NCI-H748 (cell line): ENCODE measurements around the gene ARHGAP9.
A peak's percentile ranks its signal among the peaks of the same experiment; 100 is the strongest.
"Not testable (repeated sequence)": the region's sequence is repeated elsewhere in the genome, so short reads cannot be mapped to it uniquely, and the experiment has no call there.

ENCODE experiments used
- DNase-seq: peaks from one replicate; lab custom pipeline; 2025; ENCODE audit not compliant: unreplicated experiment; lab: John Stamatoyannopoulos, UW

Gene ARHGAP9

DNA sequence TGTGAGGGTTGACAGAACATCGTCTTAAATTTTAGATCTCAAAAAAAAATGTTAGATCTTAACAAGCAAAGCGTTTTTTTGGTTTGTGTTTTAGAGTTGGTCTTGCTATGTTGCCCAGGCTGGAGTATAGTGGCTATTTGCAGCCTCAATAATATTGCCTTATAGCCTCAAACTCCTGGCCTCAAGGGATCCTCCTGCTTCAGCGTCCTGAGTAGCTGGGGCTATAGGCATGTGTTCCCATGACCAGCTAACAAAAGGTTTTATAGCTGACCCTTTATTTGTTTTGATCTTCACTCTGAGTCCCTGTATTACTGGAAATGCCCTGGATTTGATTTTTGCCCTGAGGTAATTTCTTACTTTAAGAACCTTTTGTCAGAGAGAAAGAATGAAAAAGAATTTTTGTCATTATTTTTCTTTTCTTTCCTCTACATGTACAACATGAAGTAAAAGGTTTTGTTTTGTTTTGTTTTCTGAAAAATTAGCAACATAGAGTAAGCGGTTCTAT, 39.9 kb downstream of the ARHGAP9 start:
- no peak for DNase-seq

DNA sequence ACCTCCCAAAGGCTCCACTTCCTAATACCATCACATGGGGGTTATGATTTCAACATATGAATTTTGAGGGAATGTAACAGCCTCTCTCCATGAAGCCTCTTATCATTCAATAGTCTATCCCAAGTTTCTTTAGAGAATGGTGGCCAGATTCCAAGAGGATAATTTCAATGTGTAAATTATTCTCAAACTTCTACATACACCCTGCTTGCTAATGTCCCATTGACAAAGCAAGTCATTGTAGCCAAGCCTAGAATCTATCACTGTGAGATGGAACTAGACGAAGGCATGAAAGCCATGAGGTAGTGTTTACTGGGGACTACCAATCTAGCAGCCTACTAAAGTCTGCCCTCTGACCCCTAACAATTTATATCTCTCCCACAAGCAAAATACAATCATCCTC, 41.3 kb downstream of the ARHGAP9 start:
- DNase-seq: no peak

DNA sequence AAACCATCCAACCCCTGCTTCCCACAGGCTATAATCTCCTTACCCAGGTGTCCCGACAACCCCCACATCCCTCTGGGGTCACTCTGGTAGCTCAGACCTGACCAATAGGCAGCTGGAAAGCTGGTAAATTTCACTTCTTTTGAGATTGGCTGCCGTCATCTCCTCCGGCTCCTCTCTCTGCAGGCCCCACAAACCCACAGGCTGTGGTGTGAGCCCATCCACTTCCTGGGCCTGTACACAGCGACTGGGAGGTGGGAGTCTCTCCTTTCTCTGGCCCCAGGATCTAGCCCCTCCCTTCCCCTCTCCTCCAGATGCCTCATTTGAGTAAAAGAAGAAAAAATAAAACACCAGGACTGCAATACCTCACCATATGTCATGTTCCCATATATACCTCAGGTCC, 44.4 kb downstream of the ARHGAP9 start:
- DNase-seq: no peak

DNA sequence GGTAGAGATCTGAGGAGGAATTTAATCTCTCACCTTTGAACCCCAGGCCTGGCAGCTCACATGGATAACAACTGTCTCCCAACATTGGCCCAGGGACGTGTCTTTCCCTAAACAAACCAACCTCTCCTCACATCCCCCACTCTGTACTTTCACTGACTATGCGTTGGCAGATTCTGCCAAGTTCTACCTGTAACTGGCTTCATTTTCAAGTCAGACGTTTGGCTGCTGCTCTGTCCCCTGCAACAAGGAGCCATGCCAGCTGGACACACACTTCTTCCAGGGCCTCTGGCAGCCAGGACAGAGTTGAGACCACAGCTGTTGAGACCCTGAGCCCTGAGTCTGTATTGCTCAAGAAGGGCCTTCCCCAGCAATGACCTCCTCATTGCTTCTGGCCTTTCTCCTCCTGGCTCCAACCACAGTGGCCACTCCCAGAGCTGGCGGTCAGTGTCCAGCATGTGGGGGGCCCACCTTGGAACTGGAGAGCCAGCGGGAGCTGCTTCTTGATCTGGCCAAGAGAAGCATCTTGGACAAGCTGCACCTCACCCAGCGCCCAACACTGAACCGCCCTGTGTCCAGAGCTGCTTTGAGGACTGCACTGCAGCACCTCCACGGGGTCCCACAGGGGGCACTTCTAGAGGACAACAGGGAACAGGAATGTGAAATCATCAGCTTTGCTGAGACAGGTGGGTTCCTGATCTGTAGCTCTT, 45.0 kb downstream of the ARHGAP9 start, which contains the start of gene INHBC:
Gene INHBC (plus strand): TSS at position 268 of the 707 bp plus-strand sequence. CDS start 103 bp downstream, at position 371.
- no peak for DNase-seq

DNA sequence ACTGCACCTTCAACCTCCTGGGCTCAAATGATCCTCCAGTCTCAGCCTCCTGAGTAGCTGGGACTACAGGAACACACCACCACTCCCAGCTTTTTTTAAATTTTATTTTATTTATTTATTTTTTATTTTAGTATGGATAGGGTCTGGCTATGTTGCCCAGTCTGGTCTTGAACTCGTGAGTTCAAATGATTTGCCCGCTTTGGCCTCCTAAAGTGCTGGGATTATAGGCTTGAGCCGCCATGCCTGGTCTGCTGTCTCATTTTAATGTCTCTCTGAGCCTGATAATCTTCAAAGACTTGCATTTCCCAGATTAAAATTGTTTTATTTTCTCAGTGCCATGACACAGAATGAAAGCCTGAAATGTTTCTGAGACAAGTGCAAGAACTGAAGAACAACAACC, 46.3 kb downstream of the ARHGAP9 start:
- no peak for DNase-seq

DNA sequence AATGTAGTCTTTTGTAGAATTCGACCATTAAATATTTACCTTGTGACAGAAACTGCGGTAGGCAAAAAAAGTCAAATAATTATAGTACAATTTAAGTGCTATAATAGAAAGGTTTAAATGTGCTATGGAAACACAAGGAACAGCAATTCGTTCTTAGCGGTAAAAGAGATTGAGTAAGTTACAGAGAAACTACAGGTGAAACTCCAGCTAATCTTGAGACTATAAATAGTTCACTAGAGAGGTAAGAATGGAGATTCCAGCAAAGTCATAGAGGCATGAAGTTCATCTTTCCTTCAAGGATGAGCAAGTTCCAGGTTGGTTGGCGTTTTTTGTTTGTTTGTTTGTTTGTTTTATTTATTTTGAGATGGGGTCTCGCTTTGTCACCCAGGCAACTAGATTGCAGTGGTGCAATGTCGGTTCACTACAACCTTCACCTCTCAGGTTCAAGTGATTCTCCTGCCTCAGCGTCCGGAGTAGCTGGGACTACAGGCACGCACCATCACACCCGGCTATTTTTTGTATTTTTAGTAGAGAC, 47.9 kb downstream of the ARHGAP9 start:
- DNase-seq: no peak

DNA sequence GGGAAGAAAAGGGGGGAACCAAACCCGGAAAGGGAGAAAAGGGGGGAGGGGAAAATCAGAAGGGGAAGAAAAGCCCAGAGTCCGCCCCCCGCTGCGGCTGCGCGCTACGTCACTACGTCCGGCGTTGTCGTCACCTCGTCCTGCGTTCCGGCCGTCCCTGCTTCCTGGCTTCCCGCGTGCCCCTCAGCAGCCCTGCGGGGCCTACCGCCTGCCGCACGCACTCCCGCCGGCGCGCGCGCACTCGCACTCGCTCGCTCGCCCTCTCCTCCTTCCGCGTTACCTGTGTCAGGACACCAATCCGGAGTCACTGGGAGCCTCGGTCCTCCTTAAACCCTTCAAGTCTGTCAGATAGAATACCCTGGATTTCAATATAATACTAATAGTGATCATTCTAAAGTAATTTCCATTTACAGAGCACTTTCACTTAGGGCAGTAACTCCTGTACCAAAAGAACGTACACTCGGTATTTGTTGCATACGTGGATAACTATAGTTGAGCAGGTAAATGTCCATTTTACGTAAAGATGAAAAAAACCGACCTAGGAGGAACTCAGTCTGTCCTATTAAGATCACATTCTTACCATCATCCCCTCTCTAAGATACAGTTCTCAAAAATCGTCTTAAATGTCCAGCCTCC, 48.6 kb downstream of the ARHGAP9 start, which contains the start of gene R3HDM2:
Gene R3HDM2 (minus strand): TSS at position 113 of the 636 bp plus-strand sequence. CDS start 120,615 bp downstream, outside the sequence.
- DNase-seq: peak; percentile 96

DNA sequence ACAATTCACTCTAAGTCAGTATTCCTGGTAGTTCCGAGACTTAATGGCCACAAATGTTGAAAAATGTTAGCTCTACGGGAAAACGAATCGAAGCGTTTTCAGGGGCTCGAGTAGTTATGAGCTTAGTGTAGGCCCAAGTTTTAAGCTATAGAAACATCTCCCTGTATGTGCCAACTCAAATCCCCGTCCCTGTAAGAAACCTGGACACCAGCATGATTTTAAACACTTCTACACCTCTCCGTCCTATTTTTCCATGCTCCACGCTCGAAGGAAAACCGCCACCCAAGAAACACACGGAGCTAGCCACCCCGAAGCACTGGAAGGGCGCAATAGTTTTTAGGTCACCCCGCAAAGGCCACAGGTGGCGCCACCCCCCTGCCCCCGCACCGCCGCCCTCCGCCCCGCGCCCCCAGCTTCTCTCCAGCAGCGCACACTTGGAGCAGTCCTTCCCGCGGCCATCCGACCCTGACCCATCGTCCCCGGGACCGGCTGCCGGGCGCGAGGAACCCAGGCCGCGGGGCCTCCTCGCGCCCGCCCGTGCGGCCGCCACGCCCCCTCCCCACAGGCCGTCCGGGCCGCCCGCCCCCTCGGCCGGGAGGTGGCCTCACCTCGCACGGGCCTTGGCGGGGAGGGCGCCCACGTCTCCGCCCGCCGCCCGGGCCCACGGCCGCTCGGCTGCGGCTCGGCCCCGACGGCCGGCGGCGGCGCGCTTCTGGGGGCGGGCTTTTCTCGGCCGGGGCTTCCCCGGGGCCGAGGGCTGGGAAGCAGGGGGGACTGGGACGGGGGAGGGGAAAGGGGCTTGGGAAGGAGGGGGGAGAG, 49.3 kb downstream of the ARHGAP9 start:
- DNase-seq: peak; percentile 87

DNA sequence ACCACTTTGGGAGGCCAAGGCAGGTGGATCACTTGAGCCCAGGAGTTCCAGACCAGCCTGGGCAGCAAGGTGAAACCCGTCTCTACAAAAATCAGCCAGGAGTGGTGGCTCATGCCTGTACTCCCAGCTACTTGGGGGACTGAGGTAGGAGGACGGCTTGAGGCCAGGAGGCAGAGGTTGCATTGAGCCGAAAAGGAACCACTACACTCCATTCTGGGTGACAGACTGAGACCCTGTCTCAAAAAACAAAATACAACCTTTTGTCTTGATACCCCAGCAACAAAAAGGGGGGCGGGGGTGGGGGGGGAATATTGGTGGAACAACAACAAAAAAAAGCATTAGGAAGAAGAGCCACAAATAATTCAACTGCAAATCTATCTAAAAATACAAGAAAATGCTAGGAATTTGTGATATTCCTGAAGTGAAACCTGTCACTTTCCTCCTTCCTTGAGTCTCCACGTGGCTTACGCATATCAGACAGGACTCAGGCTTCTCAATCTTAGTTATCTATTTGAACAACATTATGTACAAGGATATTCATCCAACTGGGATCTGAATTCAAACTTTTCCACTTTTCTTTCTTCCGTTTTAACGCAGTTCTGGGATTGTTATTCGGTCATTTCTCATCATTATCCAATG, 50.1 kb downstream of the ARHGAP9 start:
- no peak for DNase-seq

DNA sequence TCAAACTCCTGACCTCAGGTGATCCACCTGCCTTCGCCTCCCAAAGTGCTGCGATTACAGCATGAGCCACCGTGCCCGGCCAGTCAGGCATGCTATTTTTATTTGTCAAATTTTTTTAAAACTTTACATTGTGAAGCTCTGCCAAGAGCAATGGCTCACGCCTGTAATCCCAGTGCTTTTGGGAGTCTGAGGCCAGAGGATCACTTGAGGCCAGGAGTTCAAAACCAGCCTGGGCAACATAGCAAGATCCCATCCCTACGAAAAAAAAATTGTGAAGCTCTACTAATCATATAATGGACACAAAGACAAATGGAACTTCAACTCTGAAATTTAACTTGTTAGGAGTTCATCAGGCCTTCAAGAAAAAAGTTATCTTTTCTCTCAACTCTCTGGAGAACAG, 50.7 kb downstream of the ARHGAP9 start:
- no peak for DNase-seq

DNA sequence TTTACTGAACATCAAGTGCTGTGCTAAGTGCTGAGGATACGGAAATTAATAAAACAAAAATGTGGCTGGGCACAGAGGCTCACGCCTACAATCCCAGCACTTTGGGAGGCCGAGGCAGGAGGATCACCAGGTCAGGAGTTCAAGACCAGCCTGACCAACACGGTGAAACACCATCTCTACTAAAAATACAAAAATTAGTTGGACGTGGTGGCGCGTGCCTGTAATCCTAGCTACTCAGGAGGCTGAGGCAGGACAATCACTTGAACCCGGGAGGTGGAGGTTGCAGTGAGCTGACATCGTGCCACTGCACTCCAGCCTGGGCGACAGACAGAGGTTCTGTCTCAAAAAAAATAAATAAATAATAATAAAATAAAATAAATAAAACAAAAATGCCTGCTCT, 52.7 kb downstream of the ARHGAP9 start:
- not testable (repeated sequence) for DNase-seq
